DMS153 treated with DMSO at 0.1 percent for 48 hours (cell line): ENCODE measurements around the gene ASS1.
"Not testable (repeated sequence)": the region's sequence is repeated elsewhere in the genome, so short reads cannot be mapped to it uniquely, and the experiment has no call there.

Source experiments
- DNase-seq: peaks from one replicate; lab custom pipeline; 2025; ENCODE audit not compliant: unreplicated experiment; lab: John Stamatoyannopoulos, UW

ASS1 gene

DNA sequence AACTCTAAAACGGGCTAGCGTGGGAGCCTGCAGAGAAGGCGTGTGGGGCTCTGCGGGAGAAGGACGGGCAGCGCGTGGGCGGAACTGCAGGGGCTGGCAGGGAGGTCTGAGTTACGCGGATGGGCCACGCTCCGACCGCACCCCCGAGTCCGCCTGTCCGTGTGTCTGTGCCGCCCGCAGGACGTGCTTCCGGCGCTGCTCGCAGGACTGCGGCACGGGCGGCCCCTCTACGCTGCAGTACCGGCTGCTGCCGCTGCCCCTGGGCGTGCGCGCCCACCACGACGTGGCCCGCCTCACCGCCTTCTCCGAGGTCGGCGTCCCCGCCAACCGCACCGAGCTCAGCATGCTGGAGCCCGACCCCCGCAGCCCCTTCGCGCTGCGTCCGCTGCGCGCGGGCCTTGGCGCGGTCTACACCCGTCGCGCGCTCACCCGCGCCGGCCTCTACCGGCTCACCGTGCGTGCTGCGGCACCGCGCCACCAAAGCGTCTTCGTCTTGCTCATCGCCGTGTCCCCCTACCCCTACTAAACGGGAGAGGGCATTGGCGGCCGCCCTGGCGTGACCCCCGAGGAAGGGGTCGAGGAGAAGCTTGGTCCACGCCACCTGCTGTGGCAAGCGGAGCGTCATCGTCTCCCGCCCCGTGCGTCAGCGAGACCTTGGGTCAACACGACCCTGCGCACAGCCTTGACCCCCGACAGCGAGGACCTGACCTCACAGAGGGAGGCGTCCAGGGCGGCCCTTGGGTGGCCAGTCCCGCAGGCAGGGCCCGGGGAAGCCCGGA, 11.4 kb upstream of the ASS1 start:
- no peak for DNase-seq

DNA sequence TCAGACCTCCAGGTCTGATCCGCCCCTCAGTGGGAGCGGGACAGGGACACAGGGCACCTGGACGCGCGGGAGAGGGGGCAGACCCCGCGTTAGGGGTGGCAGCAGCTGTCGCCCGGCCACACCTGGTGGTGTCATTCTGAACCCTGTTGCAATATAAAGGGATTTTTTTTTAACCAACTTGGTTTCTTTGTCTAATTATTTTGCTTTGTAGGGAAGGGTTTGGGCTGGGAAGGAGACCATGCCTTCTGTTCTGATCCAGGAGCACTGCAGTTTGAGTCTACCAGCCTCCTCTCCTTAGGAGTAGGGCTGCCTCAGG, 10.9 kb upstream of the ASS1 start:
- no peak for DNase-seq

DNA sequence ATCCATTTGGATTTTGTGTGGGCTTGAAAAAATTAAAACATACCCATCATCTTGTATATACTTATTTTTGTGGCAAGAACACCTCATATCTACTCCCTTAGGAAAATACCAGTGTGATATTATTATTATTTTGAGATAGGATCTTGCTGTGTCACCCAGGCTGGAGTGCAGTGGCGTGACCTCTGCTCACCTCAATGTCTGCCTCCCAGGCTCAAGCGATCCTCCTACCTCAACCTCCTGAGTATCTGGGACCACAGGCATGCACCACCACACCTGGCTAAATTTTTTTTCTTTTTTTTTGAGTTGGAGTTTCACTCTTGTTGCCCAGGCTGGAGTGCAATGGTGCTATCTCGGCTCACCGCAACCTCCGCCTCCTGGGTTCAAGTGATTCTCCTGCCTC, 10.1 kb upstream of the ASS1 start:
- DNase-seq, result not testable (repeated sequence)

DNA sequence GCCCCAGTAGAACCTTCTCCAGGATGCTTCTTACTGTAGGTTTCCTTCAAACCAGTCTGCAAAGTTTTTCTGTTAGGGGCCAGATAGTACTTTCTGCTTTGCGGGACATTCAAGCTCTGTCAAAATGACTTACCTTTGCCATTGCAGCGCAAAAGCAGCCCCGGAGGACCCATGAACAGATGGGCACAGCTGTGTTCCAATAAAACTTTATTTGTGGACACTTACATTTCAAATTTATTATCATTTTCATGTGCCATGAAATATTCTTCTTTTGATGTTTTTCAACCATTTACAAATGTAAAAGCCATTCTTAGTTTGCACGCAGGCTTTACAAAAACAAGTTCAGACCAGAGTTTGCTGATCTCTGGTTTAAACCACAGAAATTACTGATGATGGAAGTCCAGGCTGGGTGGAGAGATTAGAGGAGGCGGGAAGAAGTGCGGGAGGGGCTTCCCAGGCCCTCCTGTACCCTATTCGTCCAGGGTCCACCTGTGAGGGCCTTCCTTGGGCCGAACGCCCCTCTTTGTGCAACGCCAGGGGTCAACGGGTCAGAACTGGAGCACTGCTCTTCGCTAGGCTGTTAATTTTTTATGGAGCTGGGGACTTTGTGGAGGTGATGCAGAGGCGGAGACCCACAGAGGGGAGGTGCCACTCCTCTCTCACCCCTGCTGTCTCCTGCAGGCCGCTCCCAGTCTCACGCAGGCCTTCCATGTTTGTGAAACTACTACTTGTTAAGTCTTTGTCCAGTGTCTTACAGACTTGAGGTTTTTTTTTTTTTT, 7.6 kb upstream of the ASS1 start:
- DNase-seq, result no peak

- DNase-seq, result no peak
Observed at GRCh38 chr9:130438382-130438981, 6.3 kb upstream of the ASS1 start.

DNA sequence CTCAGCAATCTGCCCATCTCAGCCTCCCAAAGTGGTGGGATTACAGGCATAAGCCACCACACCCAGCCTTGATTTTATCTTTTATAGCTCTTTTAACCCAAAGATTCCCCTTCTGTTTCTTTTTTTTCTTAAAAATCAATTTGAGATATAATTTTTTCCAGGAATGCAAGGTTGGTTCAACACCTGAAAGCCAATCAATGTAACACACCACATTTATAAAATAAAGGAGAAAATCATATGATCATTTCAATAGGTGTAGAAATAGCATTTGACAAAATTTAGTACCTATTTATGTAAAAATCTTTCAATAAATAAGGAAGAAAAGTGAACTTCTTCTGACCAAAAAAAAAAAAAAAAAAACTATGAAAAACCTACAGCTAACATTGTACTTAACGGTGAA, 3.7 kb upstream of the ASS1 start:
- DNase-seq, result no peak

DNA sequence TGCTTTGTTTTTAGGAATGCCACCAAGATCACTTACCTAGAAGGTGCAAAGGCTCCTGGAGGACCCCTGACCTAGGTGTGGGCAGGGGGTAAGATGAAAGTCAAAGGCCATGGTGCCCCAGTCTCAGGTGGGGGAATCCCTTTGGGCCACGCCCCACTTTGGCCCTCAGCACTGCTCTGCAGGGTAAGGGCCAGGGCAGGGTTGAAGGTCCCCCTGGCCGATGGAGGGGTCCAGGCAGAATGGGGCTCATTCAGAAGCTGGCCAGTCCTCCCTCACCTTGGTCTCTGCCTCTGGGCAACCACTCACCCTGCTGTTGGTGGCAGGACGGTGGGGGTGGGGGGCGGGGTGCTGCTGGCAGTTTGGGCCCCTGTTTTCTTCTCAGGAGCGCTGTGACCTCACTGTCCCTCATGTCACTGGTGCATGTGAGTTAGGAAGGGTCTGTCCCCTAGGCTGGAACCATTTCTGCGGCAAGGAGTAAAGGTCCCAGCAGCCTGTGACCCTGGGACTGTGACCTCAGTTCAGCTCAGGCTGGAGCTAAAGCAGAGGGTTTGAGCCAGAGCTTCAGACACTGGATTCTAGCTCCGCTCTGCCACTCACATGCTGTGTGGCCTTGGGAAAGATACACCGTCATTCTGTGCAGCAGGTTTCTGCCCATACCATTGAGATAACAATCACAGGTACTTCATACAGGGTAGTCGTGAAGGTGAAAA, 1.9 kb upstream of the ASS1 start:
- DNase-seq, result no peak

- DNase-seq, result no peak
Observed at GRCh38 chr9:130443456-130443801, 1.3 kb upstream of the ASS1 start.

DNA sequence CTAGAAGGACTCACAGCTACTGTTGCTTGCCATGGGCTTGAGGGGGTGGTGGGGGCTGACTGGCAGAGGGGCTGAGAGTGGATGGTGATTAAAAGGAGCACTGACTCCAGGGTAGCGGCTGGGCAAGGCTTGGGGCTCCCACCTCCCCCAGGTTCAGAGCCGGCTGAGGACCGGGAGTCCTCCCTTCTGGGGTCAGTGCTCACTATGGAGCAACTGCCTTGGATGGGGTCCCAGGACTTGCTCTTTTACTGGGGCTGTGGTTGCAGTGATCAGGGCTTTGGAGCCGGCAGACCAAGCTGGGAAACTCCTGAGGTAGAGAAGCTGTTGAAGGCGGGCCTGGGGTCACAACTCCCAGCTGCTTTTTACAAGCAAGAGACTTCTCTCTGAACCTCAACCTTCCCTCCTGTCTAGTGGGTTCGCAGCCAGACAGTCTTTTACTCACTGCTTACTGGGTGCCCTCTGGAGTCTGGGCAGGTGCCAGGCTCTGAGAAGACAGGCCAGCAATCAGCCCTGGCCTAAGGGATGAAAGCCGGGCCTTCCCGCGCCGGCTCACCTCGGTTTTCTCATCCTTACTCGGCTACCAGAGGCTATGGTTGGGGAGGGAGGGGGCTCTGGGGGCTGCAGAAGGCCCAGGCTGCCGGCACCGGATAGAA, 795 bp upstream of the ASS1 start:
- DNase-seq, result no peak

DNA sequence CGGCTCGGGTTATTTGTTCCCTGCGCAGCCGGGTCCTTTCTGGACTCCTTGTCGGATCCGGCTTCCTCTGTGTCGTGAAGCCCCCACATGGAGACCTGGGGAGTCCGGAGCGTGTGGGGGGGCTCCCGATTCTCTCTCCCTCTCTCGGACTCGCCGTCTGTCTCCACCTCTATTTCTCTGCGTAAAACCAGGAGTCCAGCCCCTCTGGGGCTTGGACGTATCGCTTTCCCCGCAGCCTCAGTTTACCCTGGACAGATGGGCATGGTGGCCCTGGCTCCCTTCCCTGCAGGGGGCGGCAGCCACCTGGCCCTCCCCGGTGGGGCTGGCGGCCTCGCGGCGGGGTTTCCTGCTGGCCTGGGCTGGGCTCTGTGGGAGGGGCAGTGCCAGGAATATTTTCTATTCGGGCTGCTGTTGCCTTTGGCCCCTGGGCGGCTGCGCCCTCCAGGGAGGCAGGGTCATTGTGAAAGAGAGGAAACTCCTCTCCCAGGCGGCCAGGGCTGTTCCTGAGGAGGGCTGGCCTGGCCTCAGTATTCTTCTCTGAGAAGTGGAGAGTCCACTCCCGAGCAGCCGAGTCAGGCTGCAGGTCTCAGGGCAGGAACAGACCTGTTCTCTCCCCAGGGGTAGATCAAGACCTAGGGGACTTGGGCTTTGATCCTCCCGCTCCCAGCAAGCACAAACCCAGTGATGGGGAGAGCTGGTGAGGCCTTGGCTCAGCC, 665 bp downstream of the ASS1 start:
- DNase-seq, result no peak

DNA sequence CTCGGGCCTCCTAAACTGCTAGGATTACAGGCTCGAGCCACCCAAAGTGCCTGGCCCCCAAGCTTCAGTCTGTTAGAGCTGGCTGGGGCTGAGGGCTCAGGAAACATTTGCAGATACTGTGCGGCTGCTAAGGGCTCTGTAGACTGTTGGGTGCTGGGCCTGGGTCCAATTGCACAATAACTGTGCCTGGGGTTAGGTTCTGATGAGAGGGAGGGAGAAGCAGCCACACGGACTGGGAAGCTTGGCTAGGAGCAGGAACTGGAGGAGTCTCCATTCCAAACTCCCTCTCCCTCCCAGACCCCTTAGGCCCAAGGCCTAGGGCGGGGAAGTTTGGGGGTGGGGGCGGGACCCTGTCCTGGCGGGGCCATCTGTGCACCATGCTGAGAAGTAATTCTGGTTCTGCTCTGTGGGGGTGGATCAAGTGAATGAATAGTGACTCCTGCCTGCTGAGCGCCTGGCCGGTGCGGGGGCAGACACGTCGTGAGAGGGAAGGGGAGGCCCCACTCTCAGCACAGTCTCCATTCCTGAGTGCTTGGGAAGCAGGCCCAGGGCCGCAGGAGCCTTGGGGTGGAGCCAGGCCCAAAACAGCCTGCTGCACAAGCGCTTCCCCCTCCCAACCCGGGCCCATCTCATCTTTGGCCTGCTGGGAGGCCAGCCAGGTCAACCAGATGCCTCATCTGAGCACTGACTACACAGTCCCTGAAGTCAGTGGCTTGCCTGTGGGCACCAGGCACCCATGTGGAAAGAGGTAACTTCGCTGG, 1.5 kb downstream of the ASS1 start:
- no peak for DNase-seq

GRCh38 chr9:130447193-130447816, 2.5 kb downstream of the ASS1 start:
- DNase-seq, result no peak

DNA sequence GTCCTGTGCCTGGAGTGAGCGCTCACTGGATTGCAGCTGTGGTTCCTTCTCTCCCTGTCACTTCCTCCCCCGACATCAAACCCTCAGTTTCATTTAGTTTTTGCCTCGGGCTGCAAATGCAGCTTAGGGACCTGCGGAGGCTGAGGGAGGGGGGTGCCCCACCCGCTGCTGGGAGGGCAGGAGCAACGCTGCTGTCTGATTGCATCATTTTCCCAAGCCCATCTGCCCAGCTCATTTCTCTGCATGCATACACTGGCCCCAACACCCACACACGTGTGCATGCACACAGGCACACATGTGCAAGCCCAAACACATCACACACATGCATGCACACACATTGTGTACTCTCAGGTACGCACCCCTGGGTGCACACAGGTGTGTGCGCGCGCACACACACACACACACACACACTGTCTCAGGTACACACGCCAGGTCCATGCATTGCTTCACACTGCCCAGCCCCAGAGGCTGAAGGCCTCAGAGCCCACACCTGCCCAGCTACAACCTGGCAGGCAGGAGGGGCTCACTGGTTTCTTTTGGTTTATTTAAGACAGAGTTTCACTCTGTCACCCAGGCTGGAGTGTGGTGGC, 3.4 kb downstream of the ASS1 start:
- DNase-seq, result no peak

GRCh38 chr9:130448771-130449603, 4.2 kb downstream of the ASS1 start:
- DNase-seq, result no peak

GRCh38 chr9:130450344-130451003, 5.7 kb downstream of the ASS1 start:
- no peak for DNase-seq

DNA sequence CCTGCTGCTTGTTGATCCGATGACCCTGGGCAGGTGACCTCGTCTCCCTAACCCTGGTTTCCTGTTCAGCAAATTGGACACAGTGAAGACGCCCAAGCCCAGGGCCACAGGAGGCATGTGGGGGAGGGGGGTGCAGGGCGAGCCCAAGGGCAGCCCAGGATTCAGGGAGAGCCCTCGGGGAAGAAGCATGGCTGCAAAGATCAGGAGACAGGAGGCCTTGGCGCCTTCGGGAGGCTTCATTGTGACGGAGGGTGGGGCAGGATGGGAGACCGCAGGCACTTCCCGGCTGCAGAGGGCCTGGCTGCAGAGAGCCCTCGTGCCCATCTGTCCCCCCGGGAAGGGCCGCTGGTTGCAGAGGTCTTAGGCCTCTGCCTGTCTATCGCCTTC, 6.2 kb downstream of the ASS1 start:
- no peak for DNase-seq

- DNase-seq, result peak; percentile 71
Observed at GRCh38 chr9:130451509-130452388, 7.0 kb downstream of the ASS1 start.
